ENCODE measurements around the gene DRC7. TPM values are rescaled to one million over a fixed set of nuclear protein-coding genes. Genes with fewer than 3 reads are reported as not detected.
"Not testable (repeated sequence)": the region's sequence is repeated elsewhere in the genome, so short reads cannot be mapped to it uniquely, and the experiment has no call there.

The DRC7 gene
- total and polyA plus RNA-seq, 8 donors, result not detected

GRCh38 chr16:57775661-57776469, 81.3 kb downstream of the DRC7 start:
- TF ChIP-seq POLR2A (IDR thresholded peaks at IDR 0.05) (no peak), CTCF (IDR thresholded peaks at IDR 0.05) (no peak)
- Histone ChIP-seq H3K36me3 (peaks cover 23 to 66% (median 51%) of the 10 kb centered on the region in 4 donors), H3K27me3 (no peaks in the 10 kb centered on the region), H3K4me1 (no peaks in the 10 kb centered on the region), H3K9me3 (no peaks in the 10 kb centered on the region), H3K4me3 (no peak overlapping the region), H3K27ac (no peak overlapping the region)
- WGBS, 5 donors, result 62 to 78% (median 73%) methylated on average over 12 to 23 of the region's 23 CpGs
- DNase-seq, result peak in 1 of 2 donors; percentile 76
- intact Hi-C loops (cut with DNase I; ENCODE audit: low total_unique reads), result no loop called here

GRCh38 chr16:57778658-57779057, 84.1 kb downstream of the DRC7 start:
- WGBS, 5 donors, result 84 to 93% (median 90%) methylated on average over 5 of the region's 5 CpGs
- intact Hi-C loops (cut with DNase I; ENCODE audit: low total_unique reads), result no loop called here
- no peaks in the 10 kb centered on the region for H3K9me3 ChIP-seq
- H3K27ac ChIP-seq, result no peak overlapping the region
- no peaks in the 10 kb centered on the region for H3K4me1 ChIP-seq
- TF ChIP-seq POLR2AphosphoS5 (IDR thresholded peaks at IDR 0.05) (no peak), POLR2A (IDR thresholded peaks at IDR 0.05) (no peak), CTCF (IDR thresholded peaks at IDR 0.05) (no peak), EP300 (IDR thresholded peaks at IDR 0.05) (no peak)
- DNase-seq, result no peak
- no peak overlapping the region for H3K4me3 ChIP-seq
- H3K27me3 ChIP-seq, result no peaks in the 10 kb centered on the region
- peaks cover 15 to 53% (median 43%) of the 10 kb centered on the region in 4 donors for H3K36me3 ChIP-seq

- H3K9me3 ChIP-seq; H3K27me3 ChIP-seq; H3K4me1 ChIP-seq; intact Hi-C loops (cut with DNase I; ENCODE audit: low total_unique reads); DNase-seq; H3K27ac ChIP-seq; H3K4me3 ChIP-seq: not testable (repeated sequence)
- 78 to 91% (median 89%) methylated on average over 5 of the region's 5 CpGs for WGBS, 5 donors
- peaks cover 15 to 64% (median 53%) of the 10 kb centered on the region in 4 donors for H3K36me3 ChIP-seq
Observed at GRCh38 chr16:57779836-57780235, 85.2 kb downstream of the DRC7 start.

GRCh38 chr16:57781349-57781740, 86.7 kb downstream of the DRC7 start:
- no peak overlapping the region for H3K4me3 ChIP-seq
- intact Hi-C loops (cut with DNase I; ENCODE audit: low total_unique reads), result no loop called here
- H3K27ac ChIP-seq, result no peak overlapping the region
- peaks cover 6 to 64% (median 49%) of the 10 kb centered on the region in 4 donors for H3K36me3 ChIP-seq
- peaks cover 0 to 4% (median 2%) of the 10 kb centered on the region in 4 donors for H3K4me1 ChIP-seq
- DNase-seq, result no peak
- no peak for TF ChIP-seq CTCF (IDR thresholded peaks at IDR 0.05)
- no peak for TF ChIP-seq EP300 (IDR thresholded peaks at IDR 0.05)
- no peak for TF ChIP-seq POLR2AphosphoS5 (IDR thresholded peaks at IDR 0.05)
- no peak for TF ChIP-seq POLR2A (IDR thresholded peaks at IDR 0.05)
- WGBS, 5 donors, result 43 to 100% (median 93%) methylated on average over 1 of the region's 1 CpG
- H3K27me3 ChIP-seq, result no peaks in the 10 kb centered on the region
- no peaks in the 10 kb centered on the region for H3K9me3 ChIP-seq

Small RNA genes lying within 50 kb of the gene (small RNA-seq; reads per million reads assigned to genes)
- 0 to 0.41 (median 0.35) reads per million in 4 donors for gene MIR6772

Other genes starting within 250 kb of the DRC7 start
- 100 to 1,000 TPM in 1 of 5 donors, 10 to 100 TPM in 4; 14.0 to 146 (median 37.7) TPM for gene CIAPIN1, start 247.4 kb upstream of the DRC7 start, total RNA-seq
- gene CIAPIN1, start 247.4 kb upstream of the DRC7 start, polyA plus RNA-seq, result 10 to 100 TPM; 18.6 to 35.9 (median 29.6) TPM
- gene COQ9, start 247.3 kb upstream of the DRC7 start, total RNA-seq, result 100 to 1,000 TPM in 1 of 5 donors, 10 to 100 TPM in 4; 40.6 to 108 (median 58.9) TPM
- gene COQ9, start 247.3 kb upstream of the DRC7 start, polyA plus RNA-seq, result 10 to 100 TPM; 56.4 to 79.3 (median 74.5) TPM
- 100 to 1,000 TPM in 2 of 5 donors, 10 to 100 TPM in 3; 60.0 to 162 (median 84.4) TPM for gene POLR2C, start 232.1 kb upstream of the DRC7 start, total RNA-seq
- gene POLR2C, start 232.1 kb upstream of the DRC7 start, polyA plus RNA-seq, result 10 to 100 TPM; 31.8 to 56.1 (median 48.9) TPM
- gene DOK4, start 208.3 kb upstream of the DRC7 start, total RNA-seq, result 10 to 100 TPM; 11.2 to 51.0 (median 23.9) TPM
- 10 to 100 TPM; 21.5 to 55.9 (median 44.6) TPM for gene DOK4, start 208.3 kb upstream of the DRC7 start, polyA plus RNA-seq
- 10 to 100 TPM in 2 of 5 donors, 1 to 10 TPM in 2, not detected in 1; 1.7 to 14.5 (median 6.9) TPM for gene CCDC102A, start 158.2 kb upstream of the DRC7 start, total RNA-seq
- 1 to 10 TPM; 2.3 to 6.5 (median 4.1) TPM for gene CCDC102A, start 158.2 kb upstream of the DRC7 start, polyA plus RNA-seq
- gene ADGRG5, start 152.2 kb upstream of the DRC7 start, total RNA-seq, result 1 to 10 TPM in 1 of 5 donors, under 1 TPM in 2, not detected in 2; under 0.01 to 1.4 (median 0.18) TPM
- under 1 TPM; 0.19 to 0.80 (median 0.76) TPM for gene ADGRG5, start 152.2 kb upstream of the DRC7 start, polyA plus RNA-seq
- gene ADGRG1, start 66.2 kb upstream of the DRC7 start, total RNA-seq, result 10 to 100 TPM; 17.4 to 84.8 (median 47.2) TPM
- gene ADGRG1, start 66.2 kb upstream of the DRC7 start, polyA plus RNA-seq, result 10 to 100 TPM in 2 of 3 donors, 1 to 10 TPM in 1; 8.9 to 30.9 (median 21.7) TPM
- gene ADGRG3, start 26.5 kb upstream of the DRC7 start, total RNA-seq, result 10 to 100 TPM in 1 of 5 donors, 1 to 10 TPM in 2, not detected in 2; 1.7 to 50.2 (median 7.7) TPM
- gene ADGRG3, start 26.5 kb upstream of the DRC7 start, polyA plus RNA-seq, result 1 to 10 TPM in 1 of 3 donors, under 1 TPM in 2; 0.46 to 1.7 (median 0.95) TPM
- gene KATNB1, start 41.0 kb downstream of the DRC7 start, total RNA-seq, result 10 to 100 TPM in 4 of 5 donors, 1 to 10 TPM in 1; 6.7 to 58.5 (median 25.7) TPM
- 10 to 100 TPM; 12.7 to 13.5 (median 13.3) TPM for gene KATNB1, start 41.0 kb downstream of the DRC7 start, polyA plus RNA-seq
- 100 to 1,000 TPM in 1 of 5 donors, 10 to 100 TPM in 3, 1 to 10 TPM in 1; 2.3 to 249 (median 40.0) TPM for gene KIFC3, start 107.7 kb downstream of the DRC7 start, total RNA-seq
- gene KIFC3, start 107.7 kb downstream of the DRC7 start, polyA plus RNA-seq, result 10 to 100 TPM; 21.1 to 46.6 (median 22.1) TPM